ENCODE measurements around the gene ZNF322.
"Not testable (repeated sequence)": the region's sequence is repeated elsewhere in the genome, so short reads cannot be mapped to it uniquely, and the experiment has no call there.

ZNF322 gene

GRCh38 chr6:26659042-26659999 lies at the start of gene ZNF322:
ZNF322 (minus strand) TSS chr6:26659746; CDS start chr6:26638553, 21,193 bp downstream.
- Mint-ChIP-seq H3K27me3 (ENCODE audit: low read depth) (peaks cover 13% of the 10 kb centered on the region), H3K36me3 (ENCODE audit: low read depth) (peaks cover 25% of the 10 kb centered on the region), H3K4me3 (peak within 1 kb of the TSS; percentile 79), H3K9me3 (no peaks in the 10 kb centered on the region), H3K4me1 (ENCODE audit: low read depth) (peaks cover 16% of the 10 kb centered on the region), H3K27ac (peak within 1 kb of the TSS; percentile 9)
- DNase-seq (ENCODE audit: low spot score), result peak; percentile 92

GRCh38 chr6:26705780-26706179 lies 46.2 kb upstream of the ZNF322 start:
- not testable (repeated sequence) for H3K9me3 Mint-ChIP-seq; DNase-seq (ENCODE audit: low spot score); H3K4me1 Mint-ChIP-seq (ENCODE audit: low read depth); H3K27ac Mint-ChIP-seq; H3K27me3 Mint-ChIP-seq (ENCODE audit: low read depth); H3K4me3 Mint-ChIP-seq; H3K36me3 Mint-ChIP-seq (ENCODE audit: low read depth)

- not testable (repeated sequence) for H3K27me3 Mint-ChIP-seq (ENCODE audit: low read depth); H3K9me3 Mint-ChIP-seq; H3K27ac Mint-ChIP-seq; H3K4me1 Mint-ChIP-seq (ENCODE audit: low read depth); DNase-seq (ENCODE audit: low spot score); H3K36me3 Mint-ChIP-seq (ENCODE audit: low read depth); H3K4me3 Mint-ChIP-seq
These were observed 45.8 kb upstream of the ZNF322 start for GRCh38 chr6:26705352-26705751.

GRCh38 chr6:26701023-26701747 lies 41.6 kb upstream of the ZNF322 start:
- H3K36me3 Mint-ChIP-seq (ENCODE audit: low read depth); H3K27ac Mint-ChIP-seq; H3K27me3 Mint-ChIP-seq (ENCODE audit: low read depth); DNase-seq (ENCODE audit: low spot score); H3K4me1 Mint-ChIP-seq (ENCODE audit: low read depth); H3K9me3 Mint-ChIP-seq; H3K4me3 Mint-ChIP-seq: not testable (repeated sequence)

GRCh38 chr6:26697496-26697895 lies 38.0 kb upstream of the ZNF322 start:
- H3K36me3 Mint-ChIP-seq (ENCODE audit: low read depth); DNase-seq (ENCODE audit: low spot score); H3K4me1 Mint-ChIP-seq (ENCODE audit: low read depth); H3K27ac Mint-ChIP-seq; H3K9me3 Mint-ChIP-seq; H3K4me3 Mint-ChIP-seq; H3K27me3 Mint-ChIP-seq (ENCODE audit: low read depth): not testable (repeated sequence)

GRCh38 chr6:26689324-26689947 lies 29.9 kb upstream of the ZNF322 start:
- DNase-seq (ENCODE audit: low spot score); H3K4me1 Mint-ChIP-seq (ENCODE audit: low read depth); H3K4me3 Mint-ChIP-seq; H3K27ac Mint-ChIP-seq; H3K36me3 Mint-ChIP-seq (ENCODE audit: low read depth); H3K27me3 Mint-ChIP-seq (ENCODE audit: low read depth); H3K9me3 Mint-ChIP-seq: not testable (repeated sequence)

- H3K4me3 Mint-ChIP-seq; H3K4me1 Mint-ChIP-seq (ENCODE audit: low read depth); H3K27me3 Mint-ChIP-seq (ENCODE audit: low read depth): not testable (repeated sequence)
These were observed 23.0 kb upstream of the ZNF322 start for GRCh38 chr6:26682435-26683042.

GRCh38 chr6:26673287-26673686 lies 13.7 kb upstream of the ZNF322 start:
- H3K9me3 Mint-ChIP-seq; DNase-seq (ENCODE audit: low spot score); H3K27me3 Mint-ChIP-seq (ENCODE audit: low read depth); H3K4me3 Mint-ChIP-seq; H3K36me3 Mint-ChIP-seq (ENCODE audit: low read depth); H3K27ac Mint-ChIP-seq; H3K4me1 Mint-ChIP-seq (ENCODE audit: low read depth): not testable (repeated sequence)

More at GRCh38 chr6:26682435-26683042, 23.0 kb upstream of the ZNF322 start:
- not testable (repeated sequence) for H3K27ac Mint-ChIP-seq; DNase-seq (ENCODE audit: low spot score); H3K36me3 Mint-ChIP-seq (ENCODE audit: low read depth); H3K9me3 Mint-ChIP-seq

- not testable (repeated sequence) for H3K4me1 Mint-ChIP-seq (ENCODE audit: low read depth)
These were observed 11.0 kb upstream of the ZNF322 start for GRCh38 chr6:26670558-26670957.

GRCh38 chr6:26670003-26670402 lies 10.5 kb upstream of the ZNF322 start:
- not testable (repeated sequence) for H3K4me3 Mint-ChIP-seq; H3K36me3 Mint-ChIP-seq (ENCODE audit: low read depth); H3K27me3 Mint-ChIP-seq (ENCODE audit: low read depth); H3K9me3 Mint-ChIP-seq; DNase-seq (ENCODE audit: low spot score); H3K27ac Mint-ChIP-seq; H3K4me1 Mint-ChIP-seq (ENCODE audit: low read depth)

More at GRCh38 chr6:26670558-26670957, 11.0 kb upstream of the ZNF322 start:
- DNase-seq (ENCODE audit: low spot score); H3K4me3 Mint-ChIP-seq; H3K9me3 Mint-ChIP-seq; H3K36me3 Mint-ChIP-seq (ENCODE audit: low read depth); H3K27ac Mint-ChIP-seq; H3K27me3 Mint-ChIP-seq (ENCODE audit: low read depth): not testable (repeated sequence)

- Mint-ChIP-seq H3K9me3 (no peaks in the 10 kb centered on the region), H3K27ac (no peak overlapping the region), H3K27me3 (ENCODE audit: low read depth) (peaks cover 15% of the 10 kb centered on the region), H3K36me3 (ENCODE audit: low read depth) (peaks cover 21% of the 10 kb centered on the region), H3K4me3 (peak overlapping the region; percentile 79), H3K4me1 (ENCODE audit: low read depth) (peaks cover 16% of the 10 kb centered on the region)
- no peak for DNase-seq (ENCODE audit: low spot score)
These were observed 435 bp upstream of the ZNF322 start for GRCh38 chr6:26660000-26660361.

GRCh38 chr6:26657256-26657655 lies 2.3 kb downstream of the ZNF322 start:
- peaks cover 35% of the 10 kb centered on the region for H3K36me3 Mint-ChIP-seq (ENCODE audit: low read depth)
- peaks cover 8% of the 10 kb centered on the region for H3K27me3 Mint-ChIP-seq (ENCODE audit: low read depth)
- no peak overlapping the region for H3K4me3 Mint-ChIP-seq
- no peak for DNase-seq (ENCODE audit: low spot score)
- no peak overlapping the region for H3K27ac Mint-ChIP-seq
- H3K4me1 Mint-ChIP-seq (ENCODE audit: low read depth), result peaks cover 16% of the 10 kb centered on the region
- no peaks in the 10 kb centered on the region for H3K9me3 Mint-ChIP-seq

- Mint-ChIP-seq H3K36me3 (ENCODE audit: low read depth) (peaks cover 59% of the 10 kb centered on the region), H3K27me3 (ENCODE audit: low read depth) (no peaks in the 10 kb centered on the region), H3K27ac (no peak overlapping the region), H3K4me1 (ENCODE audit: low read depth) (peaks cover 4% of the 10 kb centered on the region), H3K9me3 (peaks cover 24% of the 10 kb centered on the region), H3K4me3 (no peak overlapping the region)
- no peak for DNase-seq (ENCODE audit: low spot score)
These were observed 6.5 kb downstream of the ZNF322 start for GRCh38 chr6:26653007-26653406.
